GM23248 (cell line): Measurements from ENCODE around the gene ITGA8. TPM values are rescaled to one million over a fixed set of nuclear protein-coding genes. Genes with fewer than 3 reads are reported as not detected.
A peak's percentile ranks its signal among the peaks of the same experiment; 100 is the strongest.
"Not testable (repeated sequence)": the region's sequence is repeated elsewhere in the genome, so short reads cannot be mapped to it uniquely, and the experiment has no call there.

Experiments
- DNase-seq: peaks from one replicate; pipeline ENCODE4 v3.0.0-alpha.2; 2015
- H2AFZ ChIP-seq: fragments of 200-600 bp; sonication (generic); 2 replicates; pipeline ENCODE4 v1.6.1; 2016; ENCODE audit warnings: antibody characterized with exemption
- H3F3A ChIP-seq: fragments of 200-600 bp; sonication (generic); 2 replicates; pipeline ENCODE4 v1.6.1; 2016; ENCODE audit warnings: mild to moderate bottlenecking, antibody characterized with exemption, mixed run types; ENCODE audit not compliant: insufficient read depth
- H3K27ac ChIP-seq: fragments of 200-600 bp; sonication (generic); 2 replicates; pipeline ENCODE4 v1.5.1; 2016; ENCODE audit warnings: mild to moderate bottlenecking
- H3K27me3 ChIP-seq: fragments of 200-600 bp; sonication (generic); replicated peaks from 2 replicates; pipeline ENCODE4 v1.6.1; 2016; ENCODE audit warnings: mild to moderate bottlenecking; ENCODE audit not compliant: insufficient read depth
- H3K36me3 ChIP-seq: fragments of 200-600 bp; sonication (generic); 2 replicates; pipeline ENCODE4 v1.6.1; 2016; ENCODE audit warnings: low read depth, mild to moderate bottlenecking
- H3K4me1 ChIP-seq: fragments of 200-600 bp; sonication (generic); 2 replicates; pipeline ENCODE4 v1.6.1; 2016; ENCODE audit warnings: mild to moderate bottlenecking; ENCODE audit not compliant: insufficient read depth
- H3K4me2 ChIP-seq: fragments of 200-600 bp; sonication (generic); one replicate; pipeline ENCODE4 v1.6.1; 2016; ENCODE audit warnings: mild to moderate bottlenecking; ENCODE audit not compliant: unreplicated experiment
- H3K4me3 ChIP-seq: fragments of 200-600 bp; sonication (generic); 2 replicates; pipeline ENCODE4 v1.5.1; 2016; ENCODE audit warnings: mild to moderate bottlenecking
- H3K79me2 ChIP-seq: fragments of 200-600 bp; sonication (generic); 2 replicates; pipeline ENCODE4 v1.6.1; 2016; ENCODE audit warnings: mild to moderate bottlenecking; ENCODE audit not compliant: insufficient read depth
- H3K9ac ChIP-seq: fragments of 200-600 bp; sonication (generic); 2 replicates; pipeline ENCODE4 v1.6.1; 2016; ENCODE audit warnings: mild to moderate bottlenecking
- H3K9me2 ChIP-seq: fragments of 200-600 bp; sonication (generic); 2 replicates; pipeline ENCODE4 v1.6.1; 2016; ENCODE audit warnings: mixed run types, mild to moderate bottlenecking, moderate library complexity; ENCODE audit not compliant: insufficient read depth
- H3K9me3 ChIP-seq: fragments of 200-600 bp; sonication (generic); one replicate; pipeline ENCODE4 v1.6.1; 2017; ENCODE audit warnings: low read depth
- H4K20me1 ChIP-seq: fragments of 200-600 bp; sonication (generic); 2 replicates; pipeline ENCODE4 v1.6.0; 2016; ENCODE audit not compliant: insufficient read depth
- EZH2 ChIP-seq: fragments of 200-600 bp; sonication (generic); IDR thresholded peaks from 2 replicates; pipeline ENCODE4 v1.6.1; 2018; ENCODE audit warnings: antibody characterized with exemption, mild to moderate bottlenecking; ENCODE audit not compliant: insufficient read depth, poor library complexity, severe bottlenecking
- EZH2phosphoT487 ChIP-seq: fragments of 200-600 bp; sonication (generic); IDR thresholded peaks from 2 replicates; pipeline ENCODE4 v1.6.1; 2018; ENCODE audit warnings: antibody characterized with exemption, moderate library complexity, mild to moderate bottlenecking, low read depth; ENCODE audit not compliant: insufficient read depth
- WGBS, 2 experiments: methylation state at CpG; one replicate each; pipeline ENCODE4 v1.1.6; 2015 to 2017; ENCODE audit warnings: low lambda C conversion rate in 2 of 2, low coverage in 1 of 2; ENCODE audit errors: missing lambda C conversion rate in 2 of 2; 5-methylcytosine and 5-hydroxymethylcytosine counted together
- in situ Hi-C: fragments of 300-500 bp; cut with MboI; formaldehyde crosslinking; loops from 2 replicates; pipeline ENCODE4 v1.15.0; 2020
- polyA plus RNA-seq: library from polyadenylated mRNA; unstranded; fragments of >200 nt; fragmentation: Nextera tagmentation; extraction: Ambion mirVana; gene quantifications from 2 replicates; pipeline ENCODE4 v1.2.1, GENCODE V29; 2016
- total RNA-seq: library from RNA; depleted of rRNA; stranded (reverse); fragments of >200 nt; shearing (Covaris generic); gene quantifications from 2 replicates; pipeline ENCODE4 v1.2.3, GENCODE V29; 2014

The ITGA8 gene
- total and polyA plus RNA-seq, 2 experiments from 2014 or later: 0.32 TPM; not detected in 1

- in situ Hi-C loops: loop anchor here (10.0 kb wide), 1 partner anchor 127 kb away; the partner anchor contains the start of gene ITGA8
- Histone ChIP-seq H4K20me1 (no peaks in the 10 kb centered on the region), H3F3A (no peaks in the 10 kb centered on the region), H2AFZ (peak overlapping the region; percentile 57; the same call in 1 of the 2 replicates), H3K4me3 (no peak overlapping the region), H3K27me3 (no peaks in the 10 kb centered on the region), H3K9ac (no peak overlapping the region), H3K9me2 (no peaks in the 10 kb centered on the region), H3K27ac (no peak overlapping the region), H3K9me3 (no peaks in the 10 kb centered on the region), H3K79me2 (no peaks in the 10 kb centered on the region), H3K4me2 (no peak overlapping the region), H3K36me3 (no peaks in the 10 kb centered on the region), H3K4me1 (peaks cover 8% of the 10 kb centered on the region; the same call in 1 of the 2 replicates)
- TF ChIP-seq EZH2phosphoT487: no peak
- TF ChIP-seq EZH2: no peak
- WGBS, 2 experiments: 73 to 81% methylated on average over 5 of the region's 5 CpGs
- no peak for DNase-seq
These were observed 131.6 kb downstream of the ITGA8 start for GRCh38 chr10:15588151-15588550.

GRCh38 chr10:15587271-15587670 lies 132.5 kb downstream of the ITGA8 start:
- no peaks in the 10 kb centered on the region for H3K27me3 ChIP-seq
- H3K9me2 ChIP-seq: no peaks in the 10 kb centered on the region
- no peaks in the 10 kb centered on the region for H3K79me2 ChIP-seq
- no peak for TF ChIP-seq EZH2
- TF ChIP-seq EZH2phosphoT487: no peak
- no peak for DNase-seq
- no peak overlapping the region for H3K27ac ChIP-seq
- H3K9me3 ChIP-seq: no peaks in the 10 kb centered on the region
- no peaks in the 10 kb centered on the region for H3F3A ChIP-seq
- H3K9ac ChIP-seq: no peak overlapping the region
- H2AFZ ChIP-seq: no peak overlapping the region
- H4K20me1 ChIP-seq: no peaks in the 10 kb centered on the region
- H3K4me3 ChIP-seq: no peak overlapping the region
- 88 to 91% methylated on average over 3 of the region's 3 CpGs for WGBS, 2 experiments
- H3K36me3 ChIP-seq: no peaks in the 10 kb centered on the region
- peaks cover 8% of the 10 kb centered on the region; the same call in 1 of the 2 replicates for H3K4me1 ChIP-seq
- in situ Hi-C loops: loop anchor here (10.0 kb wide), 1 partner anchor 128 kb away; the partner anchor contains the start of gene ITGA8
- H3K4me2 ChIP-seq: no peak overlapping the region

GRCh38 chr10:15585303-15585715 lies 134.4 kb downstream of the ITGA8 start:
- Histone ChIP-seq H4K20me1 (no peaks in the 10 kb centered on the region), H2AFZ (0 out of 2 replicates have a peak overlapping the region, but pooled peaks have one; percentile 20), H3K4me3 (no peak overlapping the region), H3F3A (no peaks in the 10 kb centered on the region), H3K4me2 (peak overlapping the region; percentile 37), H3K27me3 (no peaks in the 10 kb centered on the region), H3K9ac (no peak overlapping the region), H3K79me2 (no peaks in the 10 kb centered on the region), H3K9me2 (no peaks in the 10 kb centered on the region), H3K27ac (no peak overlapping the region), H3K4me1 (peaks cover 11% of the 10 kb centered on the region; the same call in 1 of the 2 replicates), H3K9me3 (no peaks in the 10 kb centered on the region), H3K36me3 (no peaks in the 10 kb centered on the region)
- 3 to 8% methylated on average over 6 of the region's 6 CpGs for WGBS, 2 experiments
- in situ Hi-C loops: loop anchor here (10.0 kb wide), 1 partner anchor 129 kb away; the partner anchor contains the start of gene ITGA8
- TF ChIP-seq EZH2phosphoT487 (no peak), EZH2 (no peak)
- DNase-seq: peak; percentile 74

- H3K9ac ChIP-seq, H2AFZ ChIP-seq, H3K4me3 ChIP-seq, H4K20me1 ChIP-seq, H3K4me2 ChIP-seq, DNase-seq, H3K27me3 ChIP-seq, H3K9me3 ChIP-seq, H3K36me3 ChIP-seq, H3K27ac ChIP-seq, H3K79me2 ChIP-seq, H3F3A ChIP-seq, H3K9me2 ChIP-seq: not testable (repeated sequence)
- WGBS, 2 experiments: 90 to 91% methylated on average over 1 to 2 of the region's 2 CpGs
- in situ Hi-C loops: loop anchor here (10.0 kb wide), 1 partner anchor 132 kb away; the partner anchor contains the start of gene ITGA8
- H3K4me1 ChIP-seq: peaks cover 19% of the 10 kb centered on the region
These were observed 136.8 kb downstream of the ITGA8 start for GRCh38 chr10:15582972-15583371.
